ENCODE data around the gene DOCK6. TPM values are rescaled to one million over a fixed set of nuclear protein-coding genes. Genes with fewer than 3 reads are reported as not detected.
"Not testable (repeated sequence)": the region's sequence is repeated elsewhere in the genome, so short reads cannot be mapped to it uniquely, and the experiment has no call there.

The DOCK6 gene
- total RNA-seq, 1 donor from 2014 or later: 3.9 TPM

DNA sequence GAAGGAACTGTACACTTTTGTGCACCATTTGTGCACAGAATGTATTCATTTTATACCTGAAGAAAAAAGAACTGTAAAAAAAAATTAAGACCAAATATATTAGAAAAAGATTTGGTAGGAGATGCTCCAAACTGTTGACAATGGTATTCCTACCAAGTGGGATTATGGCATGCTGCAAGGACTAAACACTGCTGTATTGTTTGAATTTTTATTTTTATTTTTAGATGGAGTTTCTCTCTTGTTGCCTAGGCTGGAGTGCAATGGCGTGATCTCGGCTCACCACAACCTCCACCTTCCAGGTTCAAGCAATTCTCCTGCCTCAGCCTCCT lies 101.9 kb downstream of the DOCK6 start:
- H3K4me1 Mint-ChIP-seq (ENCODE audit: low read depth); H3K36me3 Mint-ChIP-seq (ENCODE audit: low read depth); H3K27ac Mint-ChIP-seq; H3K9me3 Mint-ChIP-seq; intact Hi-C loops (cut with micrococcal nuclease); H3K27me3 Mint-ChIP-seq (ENCODE audit: low read depth); DNase-seq (ENCODE audit: low spot score); H3K4me3 Mint-ChIP-seq (ENCODE audit: low read depth): not testable (repeated sequence)

DNA sequence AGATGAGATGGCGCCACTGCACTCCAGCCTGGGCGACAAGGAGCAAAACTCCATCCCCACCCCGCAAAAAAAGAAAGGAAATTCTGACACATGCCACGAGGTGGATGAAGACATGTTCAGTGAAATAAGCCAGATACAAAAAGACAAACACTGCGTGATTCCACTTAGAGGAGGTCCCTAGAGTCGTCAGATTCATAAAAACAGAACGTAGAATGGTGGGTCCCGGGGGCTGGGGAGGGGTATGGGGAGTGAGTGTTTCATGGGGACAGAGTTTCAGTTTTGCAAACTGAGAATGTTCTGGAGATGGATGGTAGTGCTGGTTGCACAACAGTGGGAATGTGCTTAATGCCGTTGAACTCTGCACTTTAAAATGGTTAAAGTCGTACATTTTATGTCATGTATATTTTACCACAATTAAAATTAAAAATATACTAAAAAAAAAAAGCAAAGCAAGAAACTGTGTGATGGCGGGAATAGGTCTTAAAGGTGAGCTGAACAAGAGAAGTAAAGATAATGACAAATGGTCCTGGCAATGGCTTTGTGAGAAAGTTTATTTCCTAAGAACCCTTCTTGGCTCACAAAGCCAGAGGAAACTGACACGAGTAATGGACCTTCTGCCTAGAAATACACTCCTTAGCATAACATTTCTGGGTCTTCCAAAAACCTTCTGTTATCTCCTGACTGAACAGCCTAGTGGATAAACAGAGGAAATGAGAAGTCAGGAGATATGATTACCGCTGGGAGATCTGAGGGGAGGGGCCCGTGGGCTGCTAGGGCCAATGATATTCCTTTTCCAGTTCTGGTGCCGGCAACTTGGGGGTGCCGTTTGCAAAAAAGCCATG lies 102.5 kb downstream of the DOCK6 start:
- Mint-ChIP-seq H3K4me1 (ENCODE audit: low read depth) (peaks cover 3% of the 10 kb centered on the region), H3K36me3 (ENCODE audit: low read depth) (no peaks in the 10 kb centered on the region), H3K27me3 (ENCODE audit: low read depth) (no peaks in the 10 kb centered on the region), H3K27ac (no peak overlapping the region), H3K9me3 (no peaks in the 10 kb centered on the region), H3K4me3 (ENCODE audit: low read depth) (no peak overlapping the region)
- DNase-seq (ENCODE audit: low spot score): no peak
- intact Hi-C loops (cut with micrococcal nuclease): loop anchor here (5.0 kb wide), 1 partner anchor 222 kb away; the partner anchor contains the start of gene EPOR

DNA sequence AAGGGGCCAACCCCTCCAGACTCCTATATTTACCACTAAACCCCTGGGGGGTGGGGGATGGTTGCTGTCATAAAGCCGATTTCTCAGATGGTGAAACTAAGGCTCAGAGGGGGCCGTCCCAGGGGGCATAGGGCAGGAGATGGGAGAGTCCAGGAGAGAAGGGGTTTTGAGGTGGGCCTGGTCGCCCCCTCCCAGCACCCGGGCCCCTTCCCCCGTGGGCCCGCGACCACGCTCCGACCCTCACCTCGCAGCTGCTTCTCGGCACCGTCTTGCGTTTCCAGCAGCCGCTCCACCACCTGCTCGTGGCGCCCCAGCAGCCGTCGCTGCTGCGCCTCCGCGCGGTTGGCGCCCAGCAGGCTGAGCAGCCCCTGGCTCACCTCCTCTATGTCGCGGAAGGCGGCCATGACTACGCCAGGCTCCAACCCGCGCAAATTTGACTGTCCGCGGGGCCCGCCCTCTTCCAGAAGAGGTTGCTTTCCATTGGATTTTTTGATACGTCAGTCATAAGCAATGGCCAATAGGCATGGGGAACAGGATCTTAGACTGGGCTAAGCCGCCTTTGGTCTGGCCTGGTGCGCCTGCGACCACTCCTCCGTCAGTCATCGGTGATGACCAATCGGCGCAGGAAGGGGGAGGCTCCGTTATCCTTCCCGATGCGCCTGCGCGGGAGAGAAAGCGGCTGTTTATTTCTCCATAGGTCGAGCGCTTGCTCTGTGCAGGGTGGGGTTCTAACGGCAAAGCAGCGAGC lies 106.8 kb downstream of the DOCK6 start, which contains the start of gene SPC24:
Gene SPC24 (minus strand): TSS at position 410 of the 748 bp plus-strand sequence. CDS start 6 bp downstream, at position 404.
- Mint-ChIP-seq H3K9me3 (no peaks in the 10 kb centered on the region), H3K27me3 (ENCODE audit: low read depth) (no peaks in the 10 kb centered on the region), H3K4me1 (ENCODE audit: low read depth) (peaks cover 19% of the 10 kb centered on the region), H3K27ac (peak within 1 kb of the TSS; percentile 75), H3K4me3 (ENCODE audit: low read depth) (peak within 1 kb of the TSS; percentile 86), H3K36me3 (ENCODE audit: low read depth) (peaks cover 20% of the 10 kb centered on the region)
- intact Hi-C loops (cut with micrococcal nuclease): loop anchor here (5.0 kb wide), 1 partner anchor 227 kb away; the partner anchor contains the start of gene EPOR
- DNase-seq (ENCODE audit: low spot score): peak; percentile 96

DNA sequence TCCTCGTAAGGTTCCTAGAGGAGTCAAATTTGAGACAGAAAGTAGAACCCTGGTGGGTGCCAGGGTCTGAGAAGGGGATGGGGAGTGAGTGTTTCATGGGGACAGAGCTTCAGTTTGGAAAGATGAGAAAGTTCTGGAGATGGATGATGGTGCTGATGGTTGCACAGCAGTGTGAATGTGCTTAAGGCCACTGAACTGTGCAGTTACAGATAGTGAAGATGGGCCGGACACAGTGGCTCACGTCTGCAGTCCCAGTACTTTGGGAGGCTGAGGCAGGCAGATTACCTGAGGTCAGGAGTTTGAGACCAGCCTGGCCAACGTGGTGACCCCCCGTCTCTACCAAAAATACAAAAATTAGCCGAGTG lies 107.7 kb downstream of the DOCK6 start:
- Mint-ChIP-seq H3K4me3 (ENCODE audit: low read depth) (peak overlapping the region; percentile 86), H3K36me3 (ENCODE audit: low read depth) (peaks cover 20% of the 10 kb centered on the region), H3K4me1 (ENCODE audit: low read depth) (peaks cover 19% of the 10 kb centered on the region), H3K27ac (peak overlapping the region; percentile 75), H3K9me3 (no peaks in the 10 kb centered on the region), H3K27me3 (ENCODE audit: low read depth) (no peaks in the 10 kb centered on the region)
- intact Hi-C loops (cut with micrococcal nuclease): loop anchor here (5.0 kb wide), 1 partner anchor 228 kb away; the partner anchor contains the start of gene EPOR
- DNase-seq (ENCODE audit: low spot score): no peak

DNA sequence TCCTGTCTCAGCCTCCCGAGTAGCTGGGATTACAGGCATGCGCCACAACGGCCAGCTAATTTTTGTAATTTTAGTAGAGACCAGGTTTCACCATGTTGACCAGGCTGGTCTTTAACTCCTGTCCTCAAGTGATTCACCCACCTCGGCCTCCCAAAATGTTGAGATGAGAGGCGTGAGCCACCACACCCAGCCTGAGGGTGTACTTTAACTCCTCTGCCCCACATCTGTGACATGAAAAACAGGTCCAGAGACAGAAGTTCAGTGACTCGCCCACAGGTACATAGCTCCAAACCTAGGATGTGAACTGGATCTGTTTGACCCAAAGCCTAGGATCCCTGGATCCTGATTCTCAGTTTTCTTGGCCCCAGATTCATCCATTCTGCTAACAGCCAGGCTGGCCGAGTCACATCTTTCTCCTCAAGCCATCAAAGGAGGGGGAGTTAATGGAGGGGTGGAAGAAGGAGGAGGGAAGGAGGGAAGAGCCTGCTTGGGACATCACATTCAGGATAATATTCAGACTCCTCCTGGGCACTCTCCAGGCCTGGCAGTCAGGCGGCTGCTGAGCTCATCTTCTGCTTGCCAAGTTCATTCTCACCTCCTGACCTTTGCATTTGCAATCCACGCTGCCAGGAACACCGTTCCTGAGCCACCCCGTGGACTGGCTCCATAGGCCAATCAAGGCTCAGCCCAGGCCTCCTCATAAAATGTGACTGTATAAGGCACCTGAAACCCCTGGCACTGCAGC lies 109.8 kb downstream of the DOCK6 start:
- no peak overlapping the region for H3K4me3 Mint-ChIP-seq (ENCODE audit: low read depth)

DNA sequence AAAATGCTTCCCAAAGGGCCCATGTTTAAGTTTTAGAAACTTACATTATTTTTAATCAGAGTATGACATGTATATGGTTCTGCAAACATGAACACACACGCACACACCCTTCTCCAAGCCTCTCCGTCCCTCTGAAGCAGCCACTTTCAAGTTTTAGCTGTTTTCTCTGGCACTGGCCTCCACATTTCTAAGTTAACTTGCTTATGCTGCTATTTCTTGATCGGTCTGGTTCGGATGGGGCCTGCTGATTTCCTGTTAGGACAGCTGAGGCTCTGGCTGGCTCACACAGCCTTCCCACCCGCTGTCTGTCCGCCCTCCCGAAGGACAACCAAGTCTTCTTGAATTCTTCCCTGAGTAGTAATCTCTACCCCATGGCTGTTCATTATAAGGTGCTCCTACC lies 111.1 kb downstream of the DOCK6 start:
- H3K36me3 Mint-ChIP-seq (ENCODE audit: low read depth): peaks cover 46% of the 10 kb centered on the region
- no peaks in the 10 kb centered on the region for H3K27me3 Mint-ChIP-seq (ENCODE audit: low read depth)
- H3K27ac Mint-ChIP-seq: no peak overlapping the region
- no peak for DNase-seq (ENCODE audit: low spot score)
- H3K4me3 Mint-ChIP-seq (ENCODE audit: low read depth): no peak overlapping the region
- intact Hi-C loops (cut with micrococcal nuclease): no loop called here
- H3K4me1 Mint-ChIP-seq (ENCODE audit: low read depth): peaks cover 19% of the 10 kb centered on the region
- H3K9me3 Mint-ChIP-seq: no peaks in the 10 kb centered on the region

More for the DNA sequence above, 109.8 kb downstream of the DOCK6 start:
- no peak for DNase-seq (ENCODE audit: low spot score)
- Mint-ChIP-seq H3K27ac (no peak overlapping the region), H3K4me1 (ENCODE audit: low read depth) (peaks cover 19% of the 10 kb centered on the region), H3K36me3 (ENCODE audit: low read depth) (peaks cover 37% of the 10 kb centered on the region), H3K27me3 (ENCODE audit: low read depth) (no peaks in the 10 kb centered on the region), H3K9me3 (no peaks in the 10 kb centered on the region)
- intact Hi-C loops (cut with micrococcal nuclease): no loop called here

Other genes with a start within 250 kb of the DOCK6 start
- 138 and 140 TPM in 2 replicates for gene LDLR, start 173.1 kb downstream of the DOCK6 start, total RNA-seq
- 38.3 and 38.8 TPM in 2 replicates for gene SPC24, start 106.7 kb downstream of the DOCK6 start, total RNA-seq
- gene KANK2, start 65.0 kb downstream of the DOCK6 start, total RNA-seq: 5.9 and 6.5 TPM in 2 replicates
- not detected in 2 replicates for gene ANGPTL8, start 22.9 kb downstream of the DOCK6 start, total RNA-seq
- not detected in 2 replicates for gene TSPAN16, start 33.6 kb upstream of the DOCK6 start, total RNA-seq
- gene RAB3D, start 77.1 kb upstream of the DOCK6 start, total RNA-seq: 9.3 and 11.6 TPM in 2 replicates
- gene TMEM205, start 83.7 kb upstream of the DOCK6 start, total RNA-seq: 34.0 and 34.9 TPM in 2 replicates
- gene CCDC159, start 84.0 kb upstream of the DOCK6 start, total RNA-seq: 14.6 and 16.3 TPM in 2 replicates
- 2.6 and 3.4 TPM in 2 replicates for gene PLPPR2, start 92.9 kb upstream of the DOCK6 start, total RNA-seq
- gene SWSAP1, start 112.1 kb upstream of the DOCK6 start, total RNA-seq: 2.6 and 2.8 TPM in 2 replicates
- 10.3 TPM in 2 replicates for gene EPOR, start 121.8 kb upstream of the DOCK6 start, total RNA-seq
- gene RGL3, start 156.8 kb upstream of the DOCK6 start, total RNA-seq: not detected in 2 replicates
- gene ODAD3, start 172.6 kb upstream of the DOCK6 start, total RNA-seq: 0.37 TPM in 1 of 2 replicates, not detected in the other
- 282 and 298 TPM in 2 replicates for gene PRKCSH, start 173.1 kb upstream of the DOCK6 start, total RNA-seq
- 0.84 TPM in 1 of 2 replicates, not detected in the other for gene ELAVL3, start 218.5 kb upstream of the DOCK6 start, total RNA-seq
- 19.4 and 20.1 TPM in 2 replicates for gene ZNF653, start 243.3 kb upstream of the DOCK6 start, total RNA-seq